ENCODE measurements around the gene FZD8. TPM values are rescaled to one million over a fixed set of nuclear protein-coding genes. Genes with fewer than 3 reads are reported as not detected.
"Not testable (repeated sequence)": the region's sequence is repeated elsewhere in the genome, so short reads cannot be mapped to it uniquely, and the experiment has no call there.

FZD8 gene
- total RNA-seq, 1 donor from 2014 or later, result 17.2 TPM

GRCh38 chr10:35690534-35690933, 48.4 kb upstream of the FZD8 start:
- H3K27me3 Mint-ChIP-seq (ENCODE audit: low read depth, unreplicated experiment), result peaks cover 14% of the 10 kb centered on the region

GRCh38 chr10:35685858-35686257, 43.8 kb upstream of the FZD8 start:
- not testable (repeated sequence) for H2AFZ ChIP-seq (ENCODE audit: low read depth, low read length); H3K36me3 ChIP-seq (ENCODE audit: insufficient read depth, low read length); H3K27me3 ChIP-seq (ENCODE audit: insufficient read depth, low read length); FAIRE-seq; H3K9me3 ChIP-seq (ENCODE audit: insufficient read depth, low read depth, low read length); H3K9me3 Mint-ChIP-seq (ENCODE audit: unreplicated experiment); H3K27ac Mint-ChIP-seq (ENCODE audit: unreplicated experiment); H3K79me2 ChIP-seq (ENCODE audit: insufficient read depth, low read length); H3K4me1 Mint-ChIP-seq (ENCODE audit: low read depth, unreplicated experiment); H3K4me3 Mint-ChIP-seq (ENCODE audit: unreplicated experiment); H3K27ac ChIP-seq (ENCODE audit: low read depth, low read length); H3K4me1 ChIP-seq (ENCODE audit: insufficient read depth, low read length); H3K9ac ChIP-seq (ENCODE audit: low read length); H3K4me3 ChIP-seq (ENCODE audit: insufficient read depth, low read depth, low read length); H3K4me2 ChIP-seq (ENCODE audit: low read length); H4K20me1 ChIP-seq (ENCODE audit: insufficient read depth, low read length); DNase-seq (ENCODE audit: low read depth); H3K36me3 Mint-ChIP-seq (ENCODE audit: low read depth, unreplicated experiment)
- H3K27me3 Mint-ChIP-seq (ENCODE audit: low read depth, unreplicated experiment), result peaks cover 11% of the 10 kb centered on the region

More at GRCh38 chr10:35690534-35690933, 48.4 kb upstream of the FZD8 start:
- Mint-ChIP-seq H3K4me3 (ENCODE audit: unreplicated experiment) (no peak overlapping the region), H3K27ac (ENCODE audit: unreplicated experiment) (no peak overlapping the region), H3K9me3 (ENCODE audit: unreplicated experiment) (peaks cover 2% of the 10 kb centered on the region), H3K4me1 (ENCODE audit: low read depth, unreplicated experiment) (no peaks in the 10 kb centered on the region), H3K36me3 (ENCODE audit: low read depth, unreplicated experiment) (no peaks in the 10 kb centered on the region)
- no peak overlapping the region for H3K4me3 ChIP-seq (ENCODE audit: insufficient read depth, low read depth, low read length)
- FAIRE-seq (no peak), DNase-seq (ENCODE audit: low read depth) (no peak)
- no peaks in the 10 kb centered on the region for H3K79me2 ChIP-seq (ENCODE audit: insufficient read depth, low read length)
- H4K20me1 ChIP-seq (ENCODE audit: insufficient read depth, low read length), result no peaks in the 10 kb centered on the region
- H3K36me3 ChIP-seq (ENCODE audit: insufficient read depth, low read length), result no peaks in the 10 kb centered on the region
- peaks cover 5% of the 10 kb centered on the region for H3K27me3 ChIP-seq (ENCODE audit: insufficient read depth, low read length)
- H3K4me1 ChIP-seq (ENCODE audit: insufficient read depth, low read length), result no peaks in the 10 kb centered on the region
- TF ChIP-seq EZH2 (IDR thresholded peaks at IDR 0.05; ENCODE audit: insufficient read depth, low read length), result no peak
- no peak for TF ChIP-seq CTCF (IDR thresholded peaks at IDR 0.05; ENCODE audit: insufficient read depth, low read depth, low read length)
- H3K27ac ChIP-seq (ENCODE audit: low read depth, low read length), result no peak overlapping the region
- no peak overlapping the region for H3K9ac ChIP-seq (ENCODE audit: low read length)
- H3K4me2 ChIP-seq (ENCODE audit: low read length), result no peak overlapping the region
- peaks cover 2% of the 10 kb centered on the region for H3K9me3 ChIP-seq (ENCODE audit: insufficient read depth, low read depth, low read length)
- H2AFZ ChIP-seq (ENCODE audit: low read depth, low read length), result no peak overlapping the region

- Histone ChIP-seq H4K20me1 (ENCODE audit: insufficient read depth, low read length) (no peaks in the 10 kb centered on the region), H3K4me2 (ENCODE audit: low read length) (no peak overlapping the region), H3K4me3 (ENCODE audit: insufficient read depth, low read depth, low read length) (no peak overlapping the region), H3K9me3 (ENCODE audit: insufficient read depth, low read depth, low read length) (no peaks in the 10 kb centered on the region), H3K4me1 (ENCODE audit: insufficient read depth, low read length) (no peaks in the 10 kb centered on the region), H2AFZ (ENCODE audit: low read depth, low read length) (no peak overlapping the region), H3K27me3 (ENCODE audit: insufficient read depth, low read length) (no peaks in the 10 kb centered on the region), H3K36me3 (ENCODE audit: insufficient read depth, low read length) (no peaks in the 10 kb centered on the region), H3K9ac (ENCODE audit: low read length) (no peak overlapping the region), H3K79me2 (ENCODE audit: insufficient read depth, low read length) (no peaks in the 10 kb centered on the region), H3K27ac (ENCODE audit: low read depth, low read length) (no peak overlapping the region)
- peaks cover 5% of the 10 kb centered on the region for H3K9me3 Mint-ChIP-seq (ENCODE audit: unreplicated experiment)
- no peak for TF ChIP-seq EZH2 (IDR thresholded peaks at IDR 0.05; ENCODE audit: insufficient read depth, low read length)
- TF ChIP-seq CTCF (IDR thresholded peaks at IDR 0.05; ENCODE audit: insufficient read depth, low read depth, low read length), result no peak
- FAIRE-seq (no peak), DNase-seq (ENCODE audit: low read depth) (no peak)
- H3K36me3 Mint-ChIP-seq (ENCODE audit: low read depth, unreplicated experiment), result no peaks in the 10 kb centered on the region
- peaks cover 4% of the 10 kb centered on the region for H3K4me1 Mint-ChIP-seq (ENCODE audit: low read depth, unreplicated experiment)
- no peak overlapping the region for H3K27ac Mint-ChIP-seq (ENCODE audit: unreplicated experiment)
- H3K27me3 Mint-ChIP-seq (ENCODE audit: low read depth, unreplicated experiment), result peaks cover 7% of the 10 kb centered on the region
- H3K4me3 Mint-ChIP-seq (ENCODE audit: unreplicated experiment), result no peak overlapping the region
Observed at GRCh38 chr10:35685402-35685801, 43.3 kb upstream of the FZD8 start.
